GM19099 (cell line): ENCODE results near the gene CAMKMT.

Experiments used
- POLR2A ChIP-seq: IDR thresholded peaks from 3 replicates; pipeline ENCODE4 v1.6.1; 2011; ENCODE audit warnings: low read depth; ENCODE audit not compliant: insufficient read length; ENCODE audit errors: extremely low read depth

Gene CAMKMT

GRCh38 chr2:44650796-44651195, 289.0 kb downstream of the CAMKMT start:
- no peak for TF ChIP-seq POLR2A

- no peak for TF ChIP-seq POLR2A
These were observed 290.2 kb downstream of the CAMKMT start for GRCh38 chr2:44651974-44652373.

GRCh38 chr2:44652701-44653100, 291.0 kb downstream of the CAMKMT start:
- TF ChIP-seq POLR2A, result no peak

- no peak for TF ChIP-seq POLR2A
These were observed 293.7 kb downstream of the CAMKMT start for GRCh38 chr2:44655401-44655864.

- no peak for TF ChIP-seq POLR2A
These were observed 294.7 kb downstream of the CAMKMT start for GRCh38 chr2:44656460-44656859.

GRCh38 chr2:44663471-44664073, 301.8 kb downstream of the CAMKMT start:
- TF ChIP-seq POLR2A, result no peak

GRCh38 chr2:44668336-44668735, 306.6 kb downstream of the CAMKMT start:
- no peak for TF ChIP-seq POLR2A

- no peak for TF ChIP-seq POLR2A
These were observed 309.5 kb downstream of the CAMKMT start for GRCh38 chr2:44671276-44671675.

GRCh38 chr2:44671916-44672315, 310.2 kb downstream of the CAMKMT start:
- TF ChIP-seq POLR2A, result no peak

- TF ChIP-seq POLR2A, result no peak
These were observed 310.7 kb downstream of the CAMKMT start for GRCh38 chr2:44672431-44672830.

GRCh38 chr2:44674473-44675284, 312.9 kb downstream of the CAMKMT start:
- TF ChIP-seq POLR2A, result no peak

GRCh38 chr2:44676379-44676778, 314.6 kb downstream of the CAMKMT start:
- TF ChIP-seq POLR2A, result no peak

- no peak for TF ChIP-seq POLR2A
These were observed 317.8 kb downstream of the CAMKMT start for GRCh38 chr2:44679584-44679983.

GRCh38 chr2:44679990-44680389, 318.2 kb downstream of the CAMKMT start:
- no peak for TF ChIP-seq POLR2A

- TF ChIP-seq POLR2A, result no peak
These were observed 318.8 kb downstream of the CAMKMT start for GRCh38 chr2:44680424-44680971.

GRCh38 chr2:44680983-44681531, 319.3 kb downstream of the CAMKMT start:
- TF ChIP-seq POLR2A, result no peak

GRCh38 chr2:44682459-44682858, 320.7 kb downstream of the CAMKMT start:
- TF ChIP-seq POLR2A, result no peak

- TF ChIP-seq POLR2A, result no peak
These were observed 322.8 kb downstream of the CAMKMT start for GRCh38 chr2:44684559-44684958.
